GM12891 (cell line): Measurements from ENCODE around the gene PDRG1.

Experiments
- PAX5 ChIP-seq: IDR thresholded peaks from 2 replicates; pipeline ENCODE4 v1.6.1; 2011; ENCODE audit warnings: low read length, moderate library complexity, mild to moderate bottlenecking; ENCODE audit not compliant: insufficient read depth, severe bottlenecking
- POLR2A ChIP-seq: IDR thresholded peaks from 2 replicates; pipeline ENCODE4 v1.6.1; 2011; ENCODE audit warnings: low read depth, low read length, control low read depth
- POLR2AphosphoS5 ChIP-seq: IDR thresholded peaks from 2 replicates; pipeline ENCODE4 v1.6.1; 2011; ENCODE audit warnings: low read depth, low read length, control low read depth

DNA sequence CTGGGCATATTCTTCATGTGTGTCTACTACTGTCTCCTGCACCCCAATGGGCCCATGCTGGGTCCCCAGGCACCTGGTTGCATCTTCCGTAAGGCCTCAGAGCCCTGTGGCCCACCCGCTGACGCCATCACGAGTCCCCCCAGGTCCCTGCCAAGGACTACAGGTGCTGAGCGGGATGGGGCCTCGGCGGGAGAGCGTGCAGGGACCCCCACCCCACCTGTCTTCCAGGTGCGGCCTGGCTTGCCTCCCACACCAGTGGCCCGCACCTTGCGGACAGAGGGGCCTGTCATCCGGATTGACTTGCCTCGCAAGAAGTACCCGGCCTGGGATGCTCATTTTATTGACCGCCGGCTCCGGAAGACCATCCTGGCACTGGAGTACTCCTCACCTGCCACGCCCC, 45.1 kb upstream of the PDRG1 start:
- no peak for TF ChIP-seq POLR2A
- TF ChIP-seq PAX5, result no peak
- TF ChIP-seq POLR2AphosphoS5, result no peak
